ENCODE results near the gene KIAA1755.

Gene KIAA1755

DNA sequence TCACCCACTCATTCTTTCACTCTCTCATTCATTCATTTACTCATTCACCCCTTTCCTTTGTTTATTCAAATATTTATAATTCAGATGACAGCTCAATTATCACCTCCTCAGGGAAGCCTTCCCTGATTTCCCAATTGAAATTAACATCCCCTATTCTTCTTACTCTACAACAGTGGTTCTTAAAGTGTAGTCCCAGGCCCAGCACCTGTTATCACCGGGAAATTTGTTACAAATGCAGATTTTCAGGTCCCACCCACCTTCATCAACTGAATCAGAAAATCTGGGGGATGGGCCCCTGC lies 30.3 kb downstream of the KIAA1755 start:
- no peak for DNase-seq (ENCODE audit: low read depth)
- TF ChIP-seq POLR2A (IDR thresholded peaks at IDR 0.05; ENCODE audit: extremely low read depth, insufficient read length), result no peak
- no peak for TF ChIP-seq CTCF (IDR thresholded peaks at IDR 0.05; ENCODE audit: low read depth, low read length)
- no peak for TF ChIP-seq MYC (IDR thresholded peaks at IDR 0.05; ENCODE audit: low read depth, low read length)
- no peak for TF ChIP-seq MAX (IDR thresholded peaks at IDR 0.05; ENCODE audit: low read depth, low read length)
- H3K4me3 ChIP-seq (ENCODE audit: low read depth, low read length), result no peak overlapping the region

DNA sequence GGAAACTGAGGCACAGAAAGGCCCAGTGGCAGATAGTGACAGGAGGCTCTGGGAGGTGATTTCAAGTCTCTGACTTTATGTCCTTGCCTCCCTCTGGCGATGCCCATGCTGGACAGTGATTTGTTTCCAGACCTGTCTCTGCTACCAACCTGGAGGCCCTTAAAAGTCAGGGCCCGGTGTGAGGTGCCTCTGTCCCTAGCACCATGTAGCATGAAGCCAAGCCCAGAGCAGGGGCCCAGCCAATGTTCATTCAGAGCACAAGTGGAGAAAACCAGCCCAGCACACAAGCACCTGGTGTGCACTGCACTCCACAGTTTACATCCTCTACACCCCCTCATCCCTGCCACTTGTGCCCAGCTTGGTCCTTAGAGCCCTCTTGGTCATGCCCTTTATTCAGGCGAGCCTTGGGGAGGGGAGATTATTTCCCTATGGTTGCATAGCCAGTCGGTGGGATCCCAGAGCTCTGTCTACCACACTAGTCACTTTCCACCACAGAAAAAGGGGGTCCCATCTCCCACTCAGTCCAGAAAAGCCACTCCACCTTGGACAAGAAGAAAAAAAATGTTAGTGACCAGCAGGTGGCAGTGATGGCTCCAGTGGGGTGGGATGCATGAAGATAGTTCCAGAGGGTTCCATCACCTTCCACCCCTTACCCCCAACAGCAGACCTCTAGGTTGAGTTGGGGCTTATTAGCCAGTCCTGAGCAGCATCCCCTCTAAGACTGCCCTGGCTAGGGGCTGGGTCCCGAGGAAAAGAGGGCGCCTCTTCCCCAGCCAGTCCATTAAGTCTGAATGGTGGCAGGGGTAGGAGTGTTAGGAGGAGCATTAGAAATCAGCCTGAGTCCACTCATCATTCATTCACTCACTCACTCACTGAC lies 30.9 kb downstream of the KIAA1755 start:
- H3K4me3 ChIP-seq (ENCODE audit: low read depth, low read length), result no peak overlapping the region
- DNase-seq (ENCODE audit: low read depth), result peak; percentile 49
- TF ChIP-seq MAX (IDR thresholded peaks at IDR 0.05; ENCODE audit: low read depth, low read length), result 0 out of 2 replicates have a peak, but pooled peaks have one; percentile 6
- no peak for TF ChIP-seq POLR2A (IDR thresholded peaks at IDR 0.05; ENCODE audit: extremely low read depth, insufficient read length)
- no peak for TF ChIP-seq MYC (IDR thresholded peaks at IDR 0.05; ENCODE audit: low read depth, low read length)
- TF ChIP-seq CTCF (IDR thresholded peaks at IDR 0.05; ENCODE audit: low read depth, low read length), result peak; percentile 54

- TF ChIP-seq CTCF (IDR thresholded peaks at IDR 0.05; ENCODE audit: low read depth, low read length) (no peak), POLR2A (IDR thresholded peaks at IDR 0.05; ENCODE audit: extremely low read depth, insufficient read length) (no peak), MAX (IDR thresholded peaks at IDR 0.05; ENCODE audit: low read depth, low read length) (no peak), MYC (IDR thresholded peaks at IDR 0.05; ENCODE audit: low read depth, low read length) (no peak)
Observed at GRCh38 chr20:38228436-38228835, 32.1 kb downstream of the KIAA1755 start.

GRCh38 chr20:38227420-38228360 lies 32.8 kb downstream of the KIAA1755 start:
- H3K4me3 ChIP-seq (ENCODE audit: low read depth, low read length), result no peak overlapping the region
- TF ChIP-seq CTCF (IDR thresholded peaks at IDR 0.05; ENCODE audit: low read depth, low read length) (no peak), POLR2A (IDR thresholded peaks at IDR 0.05; ENCODE audit: extremely low read depth, insufficient read length) (no peak), MYC (IDR thresholded peaks at IDR 0.05; ENCODE audit: low read depth, low read length) (no peak), MAX (IDR thresholded peaks at IDR 0.05; ENCODE audit: low read depth, low read length) (no peak)
- DNase-seq (ENCODE audit: low read depth), result no peak

More at GRCh38 chr20:38228436-38228835, 32.1 kb downstream of the KIAA1755 start:
- DNase-seq (ENCODE audit: low read depth), result peak; percentile 28
- no peak overlapping the region for H3K4me3 ChIP-seq (ENCODE audit: low read depth, low read length)

GRCh38 chr20:38226553-38226952 lies 34.0 kb downstream of the KIAA1755 start:
- no peak overlapping the region for H3K4me3 ChIP-seq (ENCODE audit: low read depth, low read length)
- no peak for DNase-seq (ENCODE audit: low read depth)
- TF ChIP-seq CTCF (IDR thresholded peaks at IDR 0.05; ENCODE audit: low read depth, low read length) (no peak), MAX (IDR thresholded peaks at IDR 0.05; ENCODE audit: low read depth, low read length) (no peak), MYC (IDR thresholded peaks at IDR 0.05; ENCODE audit: low read depth, low read length) (no peak), POLR2A (IDR thresholded peaks at IDR 0.05; ENCODE audit: extremely low read depth, insufficient read length) (no peak)
